GDM1 (cell line): ENCODE measurements around the gene PHYKPL.
"Not testable (repeated sequence)": the region's sequence is repeated elsewhere in the genome, so short reads cannot be mapped to it uniquely, and the experiment has no call there.

Source experiments
- DNase-seq: peaks from one replicate; lab custom pipeline; 2025; lab: John Stamatoyannopoulos, UW

PHYKPL gene

GRCh38 chr5:178239626-178240301 is 7.2 kb upstream of the PHYKPL start:
- peak; percentile 31 for DNase-seq

- peak; percentile 41 for DNase-seq
These were observed 6.3 kb upstream of the PHYKPL start for GRCh38 chr5:178238711-178239592.

- no peak for DNase-seq
These were observed 5.7 kb upstream of the PHYKPL start for GRCh38 chr5:178238313-178238635.

GRCh38 chr5:178237431-178238312 is 5.1 kb upstream of the PHYKPL start:
- no peak for DNase-seq

GRCh38 chr5:178236679-178237078 is 4.1 kb upstream of the PHYKPL start:
- DNase-seq, result no peak

- no peak for DNase-seq
These were observed 3.5 kb upstream of the PHYKPL start for GRCh38 chr5:178236126-178236525.

- no peak for DNase-seq
These were observed 3.0 kb upstream of the PHYKPL start for GRCh38 chr5:178235588-178235974.

- peak; percentile 76 for DNase-seq
These were observed 2.4 kb upstream of the PHYKPL start for GRCh38 chr5:178234750-178235587.

- no peak for DNase-seq
These were observed 1.6 kb upstream of the PHYKPL start for GRCh38 chr5:178234121-178234749.

GRCh38 chr5:178232920-178233429 is 373 bp upstream of the PHYKPL start:
- no peak for DNase-seq

- DNase-seq, result no peak
These were observed 971 bp downstream of the PHYKPL start for GRCh38 chr5:178231539-178232123.

- no peak for DNase-seq
These were observed 1.6 kb downstream of the PHYKPL start for GRCh38 chr5:178230879-178231538.

GRCh38 chr5:178229861-178230260 is 2.7 kb downstream of the PHYKPL start:
- no peak for DNase-seq

GRCh38 chr5:178229111-178229510 is 3.5 kb downstream of the PHYKPL start:
- DNase-seq, result not testable (repeated sequence)

- no peak for DNase-seq
These were observed 4.0 kb downstream of the PHYKPL start for GRCh38 chr5:178228609-178229008.

GRCh38 chr5:178227929-178228328 is 4.7 kb downstream of the PHYKPL start:
- DNase-seq, result no peak

GRCh38 chr5:178227138-178227659 is 5.4 kb downstream of the PHYKPL start:
- DNase-seq, result no peak

- DNase-seq, result no peak
These were observed 7.4 kb downstream of the PHYKPL start for GRCh38 chr5:178225174-178225573.

- DNase-seq, result no peak
These were observed 8.2 kb downstream of the PHYKPL start for GRCh38 chr5:178224403-178224802.
